Measurements from ENCODE around the gene FUT1. TPM values are rescaled to one million over a fixed set of nuclear protein-coding genes. Genes with fewer than 3 reads are reported as not detected.
A peak's percentile ranks its signal among the peaks of the same experiment; 100 is the strongest.

FUT1 gene
- total and polyA plus RNA-seq, 9 of the 15 experiments (the other 6 are each of a cell fraction or from before 2014, with no cell fraction given) = 2.3 to 18.5 (median 8.8) TPM

DNA sequence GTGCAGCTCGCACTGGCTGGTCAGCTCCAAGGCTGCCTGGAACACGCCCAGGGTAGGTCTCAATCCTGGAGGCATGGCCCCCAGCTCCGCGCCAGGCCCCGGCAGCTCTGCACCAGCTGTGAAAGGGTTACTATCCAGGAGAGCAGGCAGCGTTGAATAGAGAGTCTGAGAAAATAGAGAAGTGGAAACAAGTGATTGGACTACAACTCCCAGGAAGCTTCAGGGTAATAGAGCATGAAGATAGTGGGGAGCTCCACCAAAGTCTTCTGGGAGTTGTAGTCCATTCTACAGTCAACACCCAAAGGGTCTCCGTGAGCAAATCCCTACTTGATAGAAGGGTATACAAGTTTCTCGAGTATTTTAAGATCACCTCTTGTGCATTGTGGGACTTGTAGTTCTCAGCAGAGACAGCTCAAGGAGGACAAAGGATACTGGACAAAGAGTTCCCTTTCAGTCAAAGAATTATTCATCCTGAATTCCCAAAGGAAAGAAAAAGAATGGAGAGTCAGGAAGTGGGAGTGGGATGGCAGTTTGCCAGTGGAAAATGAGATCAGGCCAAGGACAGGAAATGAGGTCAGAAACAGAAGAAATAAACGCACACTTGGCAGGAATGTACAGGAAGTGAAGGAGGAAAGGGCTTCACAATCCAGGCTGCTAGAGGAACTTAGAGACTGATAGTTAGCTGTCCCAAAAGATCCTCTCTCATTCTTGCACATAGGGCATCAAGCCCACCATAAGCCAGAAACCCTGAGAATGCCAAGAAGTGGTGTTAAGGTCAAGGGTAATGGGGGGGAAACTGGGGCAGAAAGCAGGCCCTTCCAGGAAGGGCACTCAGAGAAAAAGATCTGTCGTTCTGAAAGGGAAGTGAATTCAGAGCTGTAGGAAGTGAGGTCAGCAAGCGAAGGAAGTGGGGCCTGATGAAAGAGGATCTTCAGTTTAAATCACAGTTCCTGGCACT lies 27.4 kb downstream of the FUT1 start (continued):
- TF ChIP-seq ATF3 (IDR thresholded peaks at IDR 0.05) = peak; percentile 62
- TF ChIP-seq ATF3 (CRISPR knock-in tag; conservative IDR thresholded peaks at IDR 0.05) = 0 out of 2 replicates have a peak, but pooled peaks have one; percentile 25
- peak; percentile 49; the same call in 1 of the 2 replicates for TF ChIP-seq HDGF (IDR thresholded peaks at IDR 0.05)
- TF ChIP-seq FOXM1 (IDR thresholded peaks at IDR 0.05; ENCODE audit: low read depth) = no peak
- TF ChIP-seq FOXM1 (CRISPR knock-in tag; IDR thresholded peaks at IDR 0.05; ENCODE audit: low read depth) = no peak
- TF ChIP-seq ZNF592 (IDR thresholded peaks at IDR 0.05) = peak; percentile 65
- peak; percentile 47; the same call in 1 of the 2 replicates for TF ChIP-seq TEAD4 (IDR thresholded peaks at IDR 0.05; ENCODE audit: low read length)
- TF ChIP-seq TEAD4 (CRISPR knock-in tag; IDR thresholded peaks at IDR 0.05; ENCODE audit: borderline replicate concordance) = no peak
- TF ChIP-seq SIN3B (IDR thresholded peaks at IDR 0.05; ENCODE audit: low read depth) = no peak; the same call in 1 of the 2 replicates
- no peak for TF ChIP-seq ZNF436 (CRISPR knock-in tag; IDR thresholded peaks at IDR 0.05)
- no peak for TF ChIP-seq ZNF561 (CRISPR knock-in tag; conservative IDR thresholded peaks at IDR 0.05)
- no peak for TF ChIP-seq MTA2 (IDR thresholded peaks at IDR 0.05; ENCODE audit: low read depth)
- peak; percentile 13 for TF ChIP-seq TBP (optimal IDR thresholded peaks at IDR 0.05; ENCODE audit: low read depth, low read length)
- no peak for TF ChIP-seq ATF2 (CRISPR knock-in tag; IDR thresholded peaks at IDR 0.05)
- TF ChIP-seq, protein P1, sequence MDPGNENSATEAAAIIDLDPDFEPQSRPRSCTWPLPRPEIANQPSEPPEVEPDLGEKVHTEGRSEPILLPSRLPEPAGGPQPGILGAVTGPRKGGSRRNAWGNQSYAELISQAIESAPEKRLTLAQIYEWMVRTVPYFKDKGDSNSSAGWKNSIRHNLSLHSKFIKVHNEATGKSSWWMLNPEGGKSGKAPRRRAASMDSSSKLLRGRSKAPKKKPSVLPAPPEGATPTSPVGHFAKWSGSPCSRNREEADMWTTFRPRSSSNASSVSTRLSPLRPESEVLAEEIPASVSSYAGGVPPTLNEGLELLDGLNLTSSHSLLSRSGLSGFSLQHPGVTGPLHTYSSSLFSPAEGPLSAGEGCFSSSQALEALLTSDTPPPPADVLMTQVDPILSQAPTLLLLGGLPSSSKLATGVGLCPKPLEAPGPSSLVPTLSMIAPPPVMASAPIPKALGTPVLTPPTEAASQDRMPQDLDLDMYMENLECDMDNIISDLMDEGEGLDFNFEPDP (CRISPR knock-in tag; IDR thresholded peaks at IDR 0.05) = no peak
- TF ChIP-seq, protein P2, sequence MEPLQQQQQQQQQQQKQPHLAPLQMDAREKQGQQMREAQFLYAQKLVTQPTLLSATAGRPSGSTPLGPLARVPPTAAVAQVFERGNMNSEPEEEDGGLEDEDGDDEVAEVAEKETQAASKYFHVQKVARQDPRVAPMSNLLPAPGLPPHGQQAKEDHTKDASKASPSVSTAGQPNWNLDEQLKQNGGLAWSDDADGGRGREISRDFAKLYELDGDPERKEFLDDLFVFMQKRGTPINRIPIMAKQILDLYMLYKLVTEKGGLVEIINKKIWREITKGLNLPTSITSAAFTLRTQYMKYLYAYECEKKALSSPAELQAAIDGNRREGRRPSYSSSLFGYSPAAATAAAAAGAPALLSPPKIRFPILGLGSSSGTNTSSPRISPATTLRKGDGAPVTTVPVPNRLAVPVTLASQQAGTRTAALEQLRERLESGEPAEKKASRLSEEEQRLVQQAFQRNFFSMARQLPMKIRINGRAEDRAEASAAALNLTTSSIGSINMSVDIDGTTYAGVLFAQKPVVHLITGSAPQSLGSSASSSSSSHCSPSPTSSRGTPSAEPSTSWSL (CRISPR knock-in tag; IDR thresholded peaks at IDR 0.05; ENCODE audit: borderline replicate concordance) = no peak
- peak; percentile 69 for TF ChIP-seq ZNF316 (IDR thresholded peaks at IDR 0.05)
- TF ChIP-seq ZKSCAN1 (IDR thresholded peaks at IDR 0.05; ENCODE audit: low read depth, low read length) = no peak

Data from K562 (cell line).